Measurements from ENCODE around the gene SMIM28.

The SMIM28 gene

GRCh38 chr6:138397128-138398122 is 19.7 kb downstream of the SMIM28 start:
- Histone ChIP-seq H3K36me3 (no peaks in the 10 kb centered on the region), H3K4me1 (no peaks in the 10 kb centered on the region), H3K9me3 (no peaks in the 10 kb centered on the region), H3K27me3 (no peaks in the 10 kb centered on the region), H3K27ac (no peak overlapping the region), H3K4me3 (no peak overlapping the region)
- DNase-seq = no peak
- no peak for TF ChIP-seq CTCF (IDR thresholded peaks at IDR 0.05)
- intact Hi-C loops (cut with DNase I; ENCODE audit: low total_unique reads) = no loop called here

- H3K4me1 ChIP-seq = peaks cover 0 to 9% (median 6%) of the 10 kb centered on the region in 4 donors
- no peak for TF ChIP-seq CTCF (IDR thresholded peaks at IDR 0.05)
Observed at GRCh38 chr6:138400326-138400725, 22.6 kb downstream of the SMIM28 start.

GRCh38 chr6:138401960-138402837 is 24.5 kb downstream of the SMIM28 start:
- Histone ChIP-seq H3K9me3 (no peaks in the 10 kb centered on the region), H3K4me3 (no peak overlapping the region), H3K4me1 (peaks cover 0 to 15% (median 9%) of the 10 kb centered on the region in 4 donors), H3K27ac (no peak overlapping the region), H3K36me3 (peaks cover 13 to 15% (median 14%) of the 10 kb centered on the region in 3 donors), H3K27me3 (no peaks in the 10 kb centered on the region)
- intact Hi-C loops (cut with DNase I; ENCODE audit: low total_unique reads) = loop anchor here (10.0 kb wide), 1 partner anchor 287 kb away; no protein-coding TSS in a partner anchor
- TF ChIP-seq CTCF (IDR thresholded peaks at IDR 0.05) = no peak
- DNase-seq = no peak

More at GRCh38 chr6:138400326-138400725, 22.6 kb downstream of the SMIM28 start:
- intact Hi-C loops (cut with DNase I; ENCODE audit: low total_unique reads) = loop anchor here (10.0 kb wide), 1 partner anchor 286 kb away; no protein-coding TSS in a partner anchor
- H3K27ac ChIP-seq = no peak overlapping the region
- no peak for DNase-seq
- H3K27me3 ChIP-seq = no peaks in the 10 kb centered on the region
- no peaks in the 10 kb centered on the region for H3K9me3 ChIP-seq
- no peaks in the 10 kb centered on the region for H3K36me3 ChIP-seq
- no peak overlapping the region for H3K4me3 ChIP-seq

- H3K27me3 ChIP-seq = no peaks in the 10 kb centered on the region
- no peak for TF ChIP-seq CTCF (IDR thresholded peaks at IDR 0.05)
- intact Hi-C loops (cut with DNase I; ENCODE audit: low total_unique reads) = loop anchor here (10.0 kb wide), 1 partner anchor 288 kb away; no protein-coding TSS in a partner anchor
- no peaks in the 10 kb centered on the region for H3K9me3 ChIP-seq
- DNase-seq = no peak
- peaks cover 0 to 15% (median 9%) of the 10 kb centered on the region in 4 donors for H3K4me1 ChIP-seq
- peak overlapping the region; percentile 75 to 86 for H3K4me3 ChIP-seq
- H3K36me3 ChIP-seq = peaks cover 17 to 21% (median 20%) of the 10 kb centered on the region in 3 donors
- peak overlapping the region; percentile 91 to 97 for H3K27ac ChIP-seq
Observed at GRCh38 chr6:138402838-138403187, 25.1 kb downstream of the SMIM28 start.

- peaks cover 17 to 27% (median 25%) of the 10 kb centered on the region in 3 donors for H3K36me3 ChIP-seq
- H3K27me3 ChIP-seq = no peaks in the 10 kb centered on the region
- peak in 1 of 2 donors; percentile 74 for DNase-seq
- peak overlapping the region; percentile 91 to 97 for H3K27ac ChIP-seq
- intact Hi-C loops (cut with DNase I; ENCODE audit: low total_unique reads) = loop anchor here (10.0 kb wide), 1 partner anchor 289 kb away; no protein-coding TSS in a partner anchor
- peak in 1 of 2 experiments; percentile 22 for TF ChIP-seq CTCF (IDR thresholded peaks at IDR 0.05)
- H3K4me3 ChIP-seq = peak overlapping the region; percentile 75 to 86
- peaks cover 0 to 15% (median 9%) of the 10 kb centered on the region in 4 donors for H3K4me1 ChIP-seq
- H3K9me3 ChIP-seq = no peaks in the 10 kb centered on the region
Observed at GRCh38 chr6:138403324-138403800, 25.7 kb downstream of the SMIM28 start.
